AG04449 (cell line): Measurements from ENCODE around the gene SLC12A4.
"Not testable (repeated sequence)": the region's sequence is repeated elsewhere in the genome, so short reads cannot be mapped to it uniquely, and the experiment has no call there.

Source experiments
- CTCF ChIA-PET: fragments of 350-600 bp; formaldehyde crosslinking; extraction: SDS; loops from one replicate; lab custom pipeline; 2021; ENCODE audit warnings: antibody characterized with exemption; lab: Yijun Ruan, JAX
- POLR2A ChIA-PET: fragments of 400-600, 350-600 bp; formaldehyde crosslinking; extraction: SDS; loops from one replicate; lab custom pipeline; 2020; ENCODE audit warnings: antibody characterized with exemption, inconsistent platforms; lab: Yijun Ruan, JAX
- DNase-seq: peaks from one replicate; pipeline ENCODE4 v3.0.0-alpha.2; 2010; ENCODE audit warnings: low read depth, low spot score
- H3K4me3 ChIP-seq: 2 replicates; pipeline ENCODE4 v1.5.1; 2011; ENCODE audit warnings: low read depth, mild to moderate bottlenecking, control low read depth, low read length
- CTCF ChIP-seq: IDR thresholded peaks from one replicate; pipeline ENCODE4 v1.5.1; 2011; ENCODE audit warnings: mild to moderate bottlenecking, moderate library complexity, low read length, control low read depth, inconsistent platforms; ENCODE audit not compliant: insufficient read depth; ENCODE audit errors: missing control alignments

Gene SLC12A4

DNA sequence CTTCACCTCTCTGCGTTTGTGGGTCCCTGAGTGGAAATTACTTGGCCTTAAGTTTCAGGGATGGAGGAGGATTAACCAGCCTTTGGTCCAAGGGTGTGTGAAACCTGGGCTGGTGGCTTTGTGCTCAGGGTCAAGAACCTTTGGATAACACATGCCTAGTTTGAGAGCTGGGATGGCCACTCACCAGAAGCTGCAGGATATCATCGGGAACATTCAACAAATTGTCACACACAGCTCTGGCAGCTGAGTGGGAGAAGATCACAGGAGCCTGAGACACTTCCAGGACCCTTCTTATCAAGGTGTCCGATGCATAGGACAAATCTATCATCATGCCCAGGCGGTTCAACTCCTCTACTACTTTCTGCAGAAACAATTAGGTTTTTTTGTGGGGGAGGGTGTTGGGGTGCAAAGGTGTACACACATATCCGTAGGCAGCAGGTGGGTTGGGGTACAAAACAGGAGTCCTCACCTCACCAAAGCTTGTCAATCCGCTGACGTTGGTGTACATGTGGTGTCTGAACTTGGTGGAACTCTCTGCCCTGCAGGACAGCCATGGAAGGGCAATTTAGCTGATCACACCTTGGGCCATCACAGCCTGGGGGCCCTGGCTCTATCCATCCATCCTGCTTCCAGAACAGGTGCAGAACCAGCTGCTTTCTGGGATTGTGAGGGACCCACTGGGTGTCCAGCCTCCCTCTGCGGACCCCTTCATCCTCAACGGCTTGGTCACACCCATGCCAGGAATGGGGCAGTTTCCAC is 9.2 kb upstream of the SLC12A4 start:
- TF ChIP-seq CTCF, result no peak
- POLR2A ChIA-PET, result no interaction called here
- no peak for DNase-seq
- H3K4me3 ChIP-seq, result no peak overlapping the region
- CTCF ChIA-PET, result interaction anchor here (0.8 to 1.3 kb wide), 3 partner anchors 13 to 29 kb away, joined by 3 to 5 read pairs (median 4); no protein-coding TSS in a partner anchor

DNA sequence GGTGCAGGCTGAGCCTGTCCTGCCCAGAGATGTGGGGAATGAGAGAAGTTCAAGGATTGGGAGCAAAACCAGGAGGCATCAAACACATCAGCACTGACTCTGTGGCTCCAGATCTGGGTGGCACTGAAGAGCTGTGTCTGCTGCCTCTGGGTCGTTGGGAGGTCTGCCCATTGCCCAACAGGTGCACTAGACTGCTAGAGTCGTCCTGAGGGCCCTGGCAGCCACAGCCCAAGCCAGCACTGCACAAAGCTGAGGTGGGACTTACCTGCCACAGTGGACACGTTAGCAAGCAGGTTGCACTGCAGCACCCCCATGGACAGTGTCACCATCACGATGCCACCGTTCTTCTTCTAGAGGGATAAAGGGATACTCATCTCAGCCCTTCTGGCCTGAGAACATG is 8.6 kb upstream of the SLC12A4 start:
- no peak for TF ChIP-seq CTCF
- no peak overlapping the region for H3K4me3 ChIP-seq
- ChIA-PET POLR2A (no interaction called here), CTCF (interaction anchor here (0.8 to 1.3 kb wide), 3 partner anchors 14 to 30 kb away, joined by 3 to 5 read pairs (median 4); no protein-coding TSS in a partner anchor)
- DNase-seq, result no peak

- H3K4me3 ChIP-seq, result no peak overlapping the region
- DNase-seq, result no peak
- CTCF ChIA-PET, result interaction anchor here (0.5 kb wide), 1 partner anchor 27 kb away, joined by 3 read pairs; no protein-coding TSS in a partner anchor
- POLR2A ChIA-PET, result no interaction called here
- TF ChIP-seq CTCF, result no peak
Measured at GRCh38 chr16:67976205-67976604, 7.8 kb upstream of the SLC12A4 start.

DNA sequence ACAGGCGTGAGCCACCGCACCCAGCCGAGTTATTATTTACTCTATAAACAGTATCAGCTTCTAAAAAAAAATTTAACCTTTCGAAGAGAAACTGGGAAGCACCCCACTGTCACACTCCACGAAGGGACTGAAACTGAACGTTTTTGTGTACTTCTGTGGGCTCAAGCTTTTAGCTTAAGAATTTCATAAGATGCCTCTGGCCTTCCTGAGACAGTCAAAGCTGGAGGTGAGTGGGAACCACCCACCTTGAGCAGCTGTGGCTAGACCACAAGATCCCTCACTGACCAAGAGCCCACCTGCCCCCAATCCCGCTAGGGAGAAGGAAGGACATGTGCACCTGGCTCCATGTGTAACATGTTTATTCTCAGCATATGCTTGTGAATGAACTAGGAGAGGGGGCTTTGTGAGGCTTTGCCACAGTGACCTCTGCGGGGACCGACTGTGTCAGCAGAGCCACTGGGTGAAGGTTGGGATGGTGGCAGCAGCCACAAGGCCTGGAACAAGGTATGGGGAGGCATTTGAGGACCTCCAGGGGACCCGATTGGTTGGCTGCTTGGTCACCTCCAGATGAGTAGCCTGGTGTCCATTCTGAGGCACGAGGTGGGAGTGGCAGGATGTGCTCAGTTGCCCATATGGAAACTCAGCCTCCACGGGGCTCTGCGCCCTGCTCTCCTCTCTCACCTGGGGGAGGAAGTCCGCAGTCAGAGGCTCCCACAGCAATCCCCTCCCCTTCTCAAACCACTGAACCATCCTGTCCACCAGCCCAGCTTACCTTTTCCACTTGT is 7.1 kb upstream of the SLC12A4 start:
- POLR2A ChIA-PET, result no interaction called here
- CTCF ChIA-PET, result interaction anchor here (0.7 kb wide), 1 partner anchor 13 kb away, joined by 3 read pairs; no protein-coding TSS in a partner anchor
- DNase-seq, result no peak

GRCh38 chr16:67972285-67972684 is 3.8 kb upstream of the SLC12A4 start:
- DNase-seq, H3K4me3 ChIP-seq, POLR2A ChIA-PET: not testable (repeated sequence)
- CTCF ChIA-PET, result interaction anchor here (1.0 kb wide), 1 partner anchor 20 kb away, joined by 3 read pairs; no protein-coding TSS in a partner anchor

More for the DNA sequence above, 7.1 kb upstream of the SLC12A4 start:
- TF ChIP-seq CTCF, result no peak
- no peak overlapping the region for H3K4me3 ChIP-seq

DNA sequence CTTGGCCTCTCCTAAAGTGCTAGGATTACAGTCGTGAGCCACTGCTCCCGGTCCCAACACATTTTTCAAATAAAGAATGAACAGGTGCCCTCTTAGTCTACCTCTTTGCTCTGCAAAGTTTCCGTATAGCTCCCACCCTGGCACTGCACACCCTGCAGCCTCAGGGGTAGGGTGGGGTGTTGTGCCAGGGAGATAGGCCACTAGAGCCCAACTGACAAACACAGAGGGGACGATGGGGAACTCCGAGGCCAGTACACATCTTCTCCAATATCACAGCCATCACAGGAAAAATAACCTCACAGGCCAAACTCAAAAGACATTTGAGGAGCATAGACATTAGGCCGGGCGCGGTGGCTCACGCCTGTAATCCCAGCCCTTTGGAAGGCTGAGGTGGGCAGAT is 2.7 kb upstream of the SLC12A4 start:
- no peak overlapping the region for H3K4me3 ChIP-seq
- ChIA-PET CTCF (interaction anchor here (0.9 to 1.2 kb wide), 3 partner anchors 21 to 257 kb away, joined by 3 to 4 read pairs (median 4); no protein-coding TSS in a partner anchor), POLR2A (no interaction called here)
- DNase-seq, result no peak
- no peak for TF ChIP-seq CTCF
